ENCODE results near the gene EPB41L1.

The EPB41L1 gene

DNA sequence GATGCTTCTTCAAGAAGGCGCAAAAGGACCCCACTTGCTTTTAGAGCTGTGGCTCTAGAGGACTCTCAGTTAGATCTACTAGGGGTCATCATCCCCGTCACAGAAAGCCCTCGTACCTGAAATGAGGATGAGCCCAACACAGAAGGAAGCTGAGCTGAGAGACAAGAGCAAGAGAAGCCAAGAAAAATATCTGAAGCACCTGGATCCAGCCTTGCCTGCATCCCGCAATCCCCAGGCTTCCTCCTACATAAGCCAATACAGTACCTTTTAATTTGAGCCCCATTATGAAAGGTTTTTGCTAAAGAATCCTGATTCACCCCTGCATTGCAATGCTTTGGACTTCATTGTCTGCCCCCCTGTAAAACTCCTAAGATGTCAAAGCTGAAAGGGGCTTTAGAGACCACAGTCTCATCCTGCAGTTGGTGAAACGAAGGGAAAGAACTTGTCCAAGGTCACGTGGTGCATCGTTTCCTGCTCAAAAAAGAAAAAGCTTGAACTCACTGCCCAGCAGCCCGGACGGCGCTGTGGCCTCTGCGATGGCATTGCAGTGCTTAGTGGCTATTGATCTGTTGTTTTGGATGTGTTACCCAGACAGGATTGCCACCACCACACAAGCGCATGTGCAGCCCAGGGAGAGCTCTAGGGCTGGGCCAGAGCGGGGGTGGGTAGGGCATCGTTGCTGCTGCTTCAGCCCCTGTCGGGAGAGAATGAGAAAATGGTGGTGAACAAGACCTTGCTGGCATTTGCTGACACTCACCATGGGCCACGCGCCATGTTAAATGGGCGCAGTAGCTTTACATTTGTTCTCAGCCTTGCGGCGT, 110.1 kb downstream of the EPB41L1 start:
- no peak for DNase-seq

DNA sequence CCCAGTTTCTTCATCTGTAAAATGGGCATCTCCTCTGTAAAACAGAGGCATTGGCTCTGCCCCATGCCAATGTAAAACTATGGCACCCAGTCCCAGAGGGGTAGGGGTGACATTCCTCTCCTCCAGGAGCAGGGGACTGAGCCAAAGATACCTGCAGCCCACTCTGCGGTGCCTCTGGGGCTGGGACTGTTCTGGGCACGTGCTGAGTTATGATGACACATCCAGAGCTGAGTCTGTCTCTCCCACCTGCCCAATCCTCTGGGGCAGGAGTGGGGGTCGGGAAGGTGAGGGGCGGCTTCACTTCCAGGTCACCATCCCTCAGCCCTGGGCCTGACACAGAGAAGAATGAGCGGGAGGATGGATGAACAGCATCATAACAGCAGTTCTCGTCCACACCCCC, 111.6 kb downstream of the EPB41L1 start:
- DNase-seq: no peak

DNA sequence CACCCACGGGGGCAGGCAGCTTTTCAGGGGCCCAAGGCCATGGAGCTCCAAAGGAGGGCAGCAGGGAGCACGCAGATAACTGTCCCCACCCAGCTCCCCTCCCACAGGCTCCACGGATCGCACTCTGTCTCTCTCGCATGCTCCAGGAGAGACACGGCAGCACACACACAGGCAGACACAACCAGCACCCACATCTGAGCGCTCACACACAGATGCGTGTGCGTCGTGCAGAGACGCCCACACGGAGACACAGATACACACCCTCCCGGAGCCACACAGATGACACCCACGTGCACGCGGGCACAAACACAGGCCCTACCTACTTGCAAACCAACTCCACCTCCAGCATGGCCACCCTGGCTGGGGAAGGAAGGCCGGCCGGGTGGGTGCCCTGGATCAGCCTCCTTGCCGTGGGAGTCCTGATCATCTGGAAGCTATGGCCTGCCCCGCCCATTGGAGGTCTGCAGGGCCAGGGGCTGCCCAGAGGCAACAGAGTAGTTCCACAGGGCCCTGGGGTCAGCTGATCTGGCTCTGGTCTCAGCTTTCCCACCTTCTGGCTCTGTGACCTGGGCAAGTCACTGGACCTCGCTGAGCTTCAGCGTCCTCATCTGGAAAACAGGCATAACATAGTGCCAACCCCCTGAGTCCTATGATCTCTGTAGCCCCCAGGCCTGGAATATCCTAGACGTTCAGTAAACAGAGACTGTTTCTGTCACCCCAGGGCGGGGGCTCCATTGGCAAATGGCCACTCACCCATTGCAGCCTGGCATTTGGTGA, 113.3 kb downstream of the EPB41L1 start:
- DNase-seq: no peak

DNA sequence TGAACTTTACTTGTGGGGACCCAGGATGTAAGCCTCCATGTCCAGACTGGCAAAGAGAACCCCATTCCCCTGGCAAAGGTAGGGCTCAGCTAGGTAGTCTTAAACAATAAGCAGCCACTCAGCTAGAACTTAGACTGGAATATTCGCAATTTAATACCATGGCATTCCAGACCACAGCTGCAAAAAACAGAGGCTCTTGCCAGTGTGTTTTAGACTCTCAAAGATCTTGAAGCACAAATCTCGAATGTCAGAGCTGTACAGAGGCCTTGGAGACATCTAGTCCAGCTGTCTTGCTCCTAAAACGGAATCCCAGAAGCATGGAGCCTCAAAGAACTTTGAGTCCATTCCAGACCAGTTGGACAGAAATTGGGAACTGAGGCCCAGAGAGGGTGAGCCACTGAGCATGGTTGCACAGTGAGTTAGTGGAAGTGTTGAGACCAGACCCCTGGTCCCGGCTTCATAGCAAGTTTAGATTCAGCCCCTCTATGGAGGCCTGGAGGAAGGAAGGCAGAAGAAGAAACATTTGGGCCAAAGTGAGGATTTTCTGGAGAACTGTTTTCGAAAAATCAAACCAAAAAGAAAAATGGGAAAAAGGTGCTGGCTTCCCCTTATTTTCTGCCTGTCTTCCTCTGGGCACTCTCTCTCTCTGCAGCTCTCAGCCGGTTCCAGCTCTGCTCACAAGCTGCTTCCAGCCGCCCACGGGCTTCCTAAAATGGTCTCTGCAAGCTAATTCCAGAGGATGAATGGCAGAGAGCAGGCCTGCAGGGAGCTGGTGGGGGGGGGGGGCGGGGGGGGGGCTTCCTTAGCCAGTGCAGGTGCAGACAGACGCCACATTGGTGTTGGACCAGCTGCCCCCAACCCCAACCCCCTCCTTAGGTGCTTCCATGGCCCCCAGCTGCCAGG, 114.2 kb downstream of the EPB41L1 start:
- DNase-seq: no peak

DNA sequence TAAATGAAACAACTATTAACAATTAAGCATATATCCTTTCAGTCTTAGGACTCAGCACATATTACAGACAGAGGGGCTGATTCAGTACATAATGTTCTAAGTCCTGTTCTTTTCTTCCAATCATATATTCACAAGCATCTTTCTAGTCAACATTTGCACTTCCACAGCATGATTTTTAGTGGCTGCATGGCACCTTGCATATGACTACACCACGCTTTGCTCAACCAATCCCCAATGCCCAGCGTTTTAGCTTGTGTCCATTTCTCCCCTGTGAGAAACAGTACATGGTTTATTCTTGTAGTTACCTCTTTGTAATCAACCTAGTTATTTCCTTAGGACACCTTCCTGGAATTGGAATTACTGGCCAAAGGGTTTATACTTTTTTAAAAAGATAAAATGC, 115.0 kb downstream of the EPB41L1 start:
- DNase-seq: no peak

DNA sequence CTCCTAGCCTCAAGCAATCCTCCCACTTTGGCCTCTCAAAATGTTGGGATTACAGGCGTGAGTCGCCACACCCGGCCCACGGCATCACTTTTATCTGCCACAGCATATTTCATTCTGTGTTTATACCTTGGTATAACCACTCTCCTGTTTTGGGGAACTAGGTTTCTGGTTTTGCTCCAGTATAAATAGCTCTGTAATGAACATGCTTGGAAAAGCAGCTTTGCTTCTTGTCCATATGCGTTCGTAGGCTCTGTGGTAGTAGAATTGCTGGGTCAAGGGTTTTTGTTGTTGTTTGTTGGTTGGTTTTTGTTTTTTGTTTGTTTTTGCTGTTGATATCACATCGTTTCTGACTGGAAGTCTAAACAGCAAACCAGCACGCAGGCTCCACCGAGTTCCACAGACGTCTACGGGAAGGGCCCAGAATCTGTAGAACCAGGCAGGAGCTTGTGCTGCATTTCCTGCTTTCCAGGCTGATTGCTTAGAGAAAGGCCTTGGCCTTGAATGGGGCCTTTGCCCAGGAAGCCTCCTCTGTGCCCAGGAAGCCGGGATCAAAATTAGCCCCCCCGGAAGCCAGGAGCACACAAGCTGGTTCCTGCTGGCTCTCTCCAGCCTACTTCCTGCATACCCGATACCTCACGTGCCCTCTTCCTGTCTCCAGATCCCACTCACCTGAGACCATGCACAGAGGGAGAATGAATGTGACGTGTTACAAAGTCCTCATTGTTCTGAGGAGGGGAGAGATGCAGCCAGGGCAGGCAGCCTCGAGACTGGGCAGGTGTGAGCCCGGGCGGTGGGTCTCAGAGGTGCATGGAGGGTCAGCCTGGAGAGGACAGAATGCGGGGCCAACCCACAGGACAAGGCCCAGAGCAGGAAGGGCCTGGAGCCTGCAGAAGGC, 116.5 kb downstream of the EPB41L1 start:
- no peak for DNase-seq

DNA sequence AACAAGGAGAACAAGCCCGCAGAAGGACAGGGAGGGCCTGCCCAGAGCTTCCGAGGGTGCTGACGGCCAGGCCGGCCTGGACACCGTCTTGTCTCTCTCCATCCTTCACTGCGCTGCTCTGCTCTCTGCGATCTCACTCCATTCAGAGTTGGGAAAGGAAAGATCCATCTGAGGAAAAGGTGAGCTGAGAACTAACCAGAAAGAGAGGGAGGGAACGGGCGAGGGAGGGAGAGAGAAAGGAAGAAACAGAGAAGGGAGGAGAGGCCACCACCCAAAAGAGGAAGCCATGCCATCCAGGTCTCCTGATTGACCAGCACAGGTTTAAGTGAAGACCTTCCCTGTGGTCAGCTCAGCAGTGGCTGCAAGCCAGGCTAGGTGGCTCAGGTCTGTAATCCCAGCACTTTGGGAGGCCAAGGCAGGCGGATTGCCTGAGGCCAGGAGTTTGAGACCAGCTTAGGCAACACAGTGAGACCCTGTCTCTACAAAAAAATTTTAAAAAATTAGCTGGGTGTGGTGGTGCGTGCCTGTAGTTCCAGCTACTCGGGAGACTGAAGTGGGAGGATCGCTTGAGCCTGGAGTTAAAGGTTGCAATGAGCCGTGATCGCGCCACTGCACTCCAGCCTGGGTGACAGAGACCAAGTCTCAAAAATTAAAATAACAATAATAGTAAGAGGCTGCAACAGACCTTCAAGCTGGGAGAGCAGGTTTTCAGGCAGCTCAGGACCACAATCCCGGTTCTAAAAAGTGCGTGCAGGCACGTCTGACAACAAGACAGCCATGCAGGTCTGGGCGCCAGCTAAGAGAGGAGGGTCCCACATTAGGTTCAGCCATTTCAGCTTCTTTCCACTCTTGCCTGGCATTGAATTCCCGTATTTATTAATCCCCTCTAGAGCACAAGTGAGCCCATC, 117.4 kb downstream of the EPB41L1 start:
- no peak for DNase-seq

DNA sequence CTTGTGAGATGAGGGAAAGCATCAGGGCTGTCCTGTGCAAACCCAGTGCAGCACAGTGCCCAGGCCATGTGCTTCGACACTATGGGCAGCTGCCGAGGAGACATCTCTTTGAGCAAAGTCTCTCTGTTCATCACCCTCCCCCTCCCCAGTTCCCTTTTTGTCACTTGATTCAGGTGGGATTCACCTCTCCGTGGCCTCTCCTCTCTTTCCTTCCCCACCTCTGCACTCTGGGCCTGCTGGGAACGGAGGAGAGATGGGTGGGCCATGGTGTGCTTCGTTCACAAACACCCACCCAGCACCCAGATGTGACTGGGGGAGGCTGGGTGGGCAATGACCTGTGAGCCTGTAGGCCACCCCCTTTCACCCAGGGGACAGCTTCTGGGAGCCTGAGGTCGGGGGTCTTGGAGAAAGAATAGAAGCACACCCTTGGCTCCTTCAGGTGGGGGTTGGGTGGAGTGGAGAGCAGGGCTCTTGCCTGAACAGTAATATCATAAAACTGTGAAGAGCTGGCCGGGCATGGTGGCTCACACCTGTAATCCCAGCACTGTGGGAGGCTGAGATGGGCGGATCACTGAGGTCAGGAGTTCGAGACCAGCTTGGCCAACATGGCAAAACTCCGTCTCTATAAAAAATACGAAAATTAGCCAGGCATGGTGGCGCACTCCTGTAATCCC, 118.1 kb downstream of the EPB41L1 start:
- no peak for DNase-seq

DNA sequence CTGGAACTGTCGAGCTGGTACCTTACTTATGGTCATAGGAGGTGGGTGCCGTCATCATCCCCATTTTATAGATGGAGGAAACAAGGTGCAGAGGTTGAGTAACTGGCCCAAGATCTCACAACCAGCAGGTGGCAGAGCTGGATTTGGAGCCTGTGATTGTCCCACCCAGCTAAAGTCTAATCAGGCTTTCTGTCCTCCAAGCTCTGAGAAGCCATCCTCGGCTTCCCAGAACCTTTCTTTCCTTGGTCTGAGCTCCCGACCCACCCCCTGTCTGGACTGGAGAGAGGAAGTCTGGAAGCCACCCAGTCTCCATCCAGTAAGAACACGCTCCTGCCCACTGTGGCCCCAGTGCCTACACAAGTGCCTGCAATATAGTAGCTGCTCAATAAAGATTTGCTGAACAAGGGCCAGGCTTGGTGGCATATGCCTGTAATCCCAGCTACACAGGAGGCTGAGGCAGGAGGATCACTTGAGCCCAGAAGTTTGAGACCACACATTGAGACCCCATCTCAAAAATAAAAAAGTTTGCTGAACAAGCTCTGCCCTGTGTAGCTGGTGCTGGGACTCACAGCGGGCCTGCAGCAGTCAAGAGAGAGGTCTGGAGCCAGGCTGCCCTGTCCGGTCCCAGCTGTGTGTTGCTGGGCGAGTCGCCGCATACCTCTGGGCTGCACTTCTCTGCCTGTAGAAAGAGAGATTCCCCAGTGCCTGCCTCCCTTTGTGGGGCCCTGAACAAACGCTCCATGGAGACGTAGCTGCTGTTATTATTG, 119.1 kb downstream of the EPB41L1 start:
- peak in 1 of 2 donors; percentile 18 for DNase-seq

DNA sequence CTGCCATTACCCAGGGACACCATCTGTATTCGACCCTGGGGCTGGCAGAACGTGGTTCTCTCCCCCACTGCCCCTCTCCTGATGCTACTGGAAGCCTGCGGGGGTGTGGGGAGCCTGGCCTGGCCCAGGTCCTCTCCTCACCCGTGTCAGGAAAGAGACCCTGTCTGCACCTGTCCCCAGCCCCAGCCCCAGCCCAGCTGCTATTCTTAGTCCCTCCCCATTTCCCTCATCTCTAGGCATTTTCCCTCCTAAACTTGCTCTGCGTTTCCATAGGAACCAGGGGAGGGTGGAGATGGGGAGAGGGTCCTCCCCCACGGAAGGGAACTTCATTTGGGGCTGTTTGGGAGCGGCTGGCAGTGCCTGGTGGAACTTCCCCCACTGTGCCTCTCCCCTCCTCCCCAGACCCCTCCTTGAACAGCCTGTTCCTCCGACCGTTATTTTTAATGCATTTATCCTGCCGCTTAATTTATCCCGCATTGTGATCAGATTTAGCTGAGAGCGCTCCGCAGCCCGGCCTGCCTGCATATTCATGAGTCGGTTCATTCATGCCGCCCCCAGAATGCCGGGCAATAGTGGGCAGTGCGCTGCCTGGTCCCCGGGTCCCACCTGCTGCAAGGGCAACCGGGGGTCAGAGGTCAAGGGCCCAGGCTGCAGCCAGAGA, 119.8 kb downstream of the EPB41L1 start:
- DNase-seq: no peak

DNA sequence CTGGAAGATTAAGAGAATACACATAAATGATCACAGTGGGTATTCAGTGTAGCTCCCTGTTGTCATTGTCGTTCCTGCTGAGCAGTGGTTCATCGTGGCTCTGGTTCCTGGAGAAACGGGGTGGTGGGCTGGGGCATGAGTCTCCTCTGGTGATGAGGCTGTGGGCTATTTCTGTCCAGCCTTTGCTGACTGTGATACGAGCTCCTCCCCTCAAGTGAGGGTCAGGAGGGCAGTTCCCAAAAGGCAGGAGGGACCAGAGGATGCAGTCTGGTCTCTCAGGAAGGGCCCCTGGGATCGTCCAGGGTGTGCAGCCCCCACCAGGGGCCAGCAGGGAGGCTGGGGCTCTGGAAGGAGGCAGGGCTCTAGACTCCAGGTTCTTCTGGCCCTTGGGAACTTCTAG, 120.5 kb downstream of the EPB41L1 start:
- DNase-seq: no peak

DNA sequence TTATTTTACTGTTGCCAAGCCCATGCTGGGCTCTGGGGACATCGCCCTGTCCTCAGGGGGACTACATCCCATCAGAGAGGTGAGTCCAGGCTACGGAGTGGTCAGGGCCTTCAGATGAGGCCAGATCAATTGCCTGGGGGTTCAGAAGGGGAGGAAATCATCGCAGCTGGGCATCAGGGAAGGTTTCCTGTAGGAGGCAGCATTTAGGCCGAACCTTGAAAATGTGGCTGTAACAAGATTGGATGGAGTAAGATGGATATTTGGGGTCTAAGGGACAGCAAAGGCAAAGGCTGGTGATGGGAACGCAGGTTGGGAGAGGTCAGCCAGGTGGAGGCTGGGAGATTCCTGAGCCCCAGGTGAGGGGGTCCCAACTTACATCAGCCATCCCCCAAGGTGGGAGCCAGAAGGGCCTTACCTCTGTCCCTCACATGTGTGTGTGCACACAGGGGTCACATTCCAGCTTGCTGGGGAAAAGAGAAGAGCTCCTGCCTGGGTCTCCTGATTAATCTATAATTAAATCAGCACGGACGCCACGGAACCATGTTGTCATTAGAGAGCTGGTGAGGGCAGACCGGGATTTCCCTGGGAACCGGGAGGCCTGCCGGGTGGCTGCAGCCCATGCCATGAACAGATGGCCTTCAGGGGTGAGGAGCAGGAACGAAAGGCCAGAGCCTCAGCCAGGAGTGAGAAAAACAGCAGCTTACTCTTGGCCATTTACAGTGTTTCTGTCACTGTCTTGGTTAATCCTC, 121.1 kb downstream of the EPB41L1 start:
- DNase-seq: no peak

DNA sequence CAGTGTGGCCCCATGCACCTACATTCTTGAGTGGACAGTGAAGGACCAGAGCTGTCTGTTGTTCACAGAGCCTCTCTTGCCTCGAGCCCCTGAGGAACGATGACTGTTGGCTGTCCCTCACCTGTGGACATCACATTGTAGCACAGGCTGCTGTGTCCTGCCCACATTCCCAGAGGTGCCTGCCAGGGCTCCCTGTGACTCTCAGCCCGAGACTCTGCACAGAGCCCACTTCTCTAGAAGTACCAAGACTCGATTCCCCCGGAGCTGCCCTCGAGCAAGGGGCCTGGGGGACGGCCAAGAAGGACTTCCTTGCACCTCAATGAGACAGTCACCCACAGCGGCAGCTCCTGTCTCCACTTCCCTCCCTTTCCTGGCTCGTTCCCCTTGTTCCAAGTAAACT, 123.0 kb downstream of the EPB41L1 start:
- DNase-seq: no peak

DNA sequence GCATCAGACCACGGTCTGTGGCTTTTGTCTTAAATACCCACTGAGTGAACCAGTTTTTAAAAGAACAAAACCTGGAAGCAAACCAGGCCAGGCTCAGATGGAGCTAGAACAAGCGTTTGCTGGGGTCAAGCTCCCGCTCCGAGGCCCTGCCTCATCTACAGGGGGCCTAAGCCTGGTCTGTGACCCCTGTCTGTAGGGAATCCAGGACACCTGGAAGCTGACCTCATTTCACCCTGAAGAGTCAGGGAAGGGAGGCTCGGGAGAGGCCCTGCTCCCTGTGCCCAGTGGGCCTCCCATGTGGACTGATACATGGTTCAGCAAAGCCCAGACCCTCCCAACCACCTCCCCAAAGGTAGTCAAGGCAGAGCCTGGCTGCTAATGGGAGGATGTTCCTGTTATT, 124.8 kb downstream of the EPB41L1 start:
- DNase-seq: no peak

DNA sequence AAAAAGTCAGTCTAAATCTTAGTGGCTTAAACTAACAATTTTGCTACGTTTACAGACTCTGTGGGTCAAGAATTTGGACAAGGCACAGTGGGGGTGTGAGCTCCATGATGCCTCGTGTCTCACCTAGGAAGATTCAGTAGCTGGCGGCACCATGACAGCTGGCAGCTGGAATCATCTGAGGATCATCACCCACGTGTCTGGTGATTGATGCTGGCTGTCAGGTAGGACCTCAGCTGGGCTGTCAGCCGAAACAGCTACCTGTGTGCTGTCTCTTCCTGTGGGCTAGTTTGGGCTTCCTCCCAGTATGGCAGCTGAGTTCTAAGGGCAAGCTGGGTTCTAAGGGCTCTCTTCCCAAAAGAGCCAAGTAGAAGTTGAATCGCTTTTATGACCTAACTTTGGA, 125.2 kb downstream of the EPB41L1 start:
- no peak for DNase-seq

DNA sequence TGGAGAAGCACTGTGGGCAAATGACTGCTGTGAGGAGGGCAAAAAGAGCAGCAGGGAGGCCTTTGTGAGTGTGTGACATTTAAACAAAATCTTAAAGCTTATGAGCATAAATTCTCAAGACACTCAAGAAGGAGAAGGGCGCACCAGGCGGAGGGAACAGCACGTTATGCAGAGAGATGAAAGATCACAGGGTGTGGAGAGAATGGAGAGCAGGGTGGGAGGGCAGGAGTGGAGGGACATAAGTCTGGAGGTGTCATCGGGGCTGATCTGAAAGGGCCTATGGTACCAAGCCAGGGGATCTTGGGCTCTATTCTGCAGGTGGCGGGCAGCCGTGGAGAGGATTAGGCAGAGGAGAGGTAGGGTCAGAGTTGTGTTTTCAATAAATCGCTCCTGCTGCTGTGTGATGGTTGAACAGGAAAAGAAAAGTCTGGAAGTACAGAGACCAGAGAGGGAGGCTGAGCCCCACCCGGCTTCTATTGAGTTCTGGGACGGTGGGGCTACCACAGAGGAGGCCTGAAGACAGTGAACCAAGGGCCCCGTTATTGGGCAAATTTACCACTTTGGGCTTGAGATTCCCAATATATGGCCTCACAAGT, 127.3 kb downstream of the EPB41L1 start:
- DNase-seq: no peak
